HG03571 (cell line): ENCODE data around the gene PRSS36.
"Not testable (repeated sequence)": the region's sequence is repeated elsewhere in the genome, so short reads cannot be mapped to it uniquely, and the experiment has no call there.

Source experiments
- ATAC-seq: cut with Tn5 transposase; IDR thresholded peaks from one replicate; pipeline ENCODE4 v1.9.1; 2021; ENCODE audit not compliant: unreplicated experiment

Gene PRSS36

DNA sequence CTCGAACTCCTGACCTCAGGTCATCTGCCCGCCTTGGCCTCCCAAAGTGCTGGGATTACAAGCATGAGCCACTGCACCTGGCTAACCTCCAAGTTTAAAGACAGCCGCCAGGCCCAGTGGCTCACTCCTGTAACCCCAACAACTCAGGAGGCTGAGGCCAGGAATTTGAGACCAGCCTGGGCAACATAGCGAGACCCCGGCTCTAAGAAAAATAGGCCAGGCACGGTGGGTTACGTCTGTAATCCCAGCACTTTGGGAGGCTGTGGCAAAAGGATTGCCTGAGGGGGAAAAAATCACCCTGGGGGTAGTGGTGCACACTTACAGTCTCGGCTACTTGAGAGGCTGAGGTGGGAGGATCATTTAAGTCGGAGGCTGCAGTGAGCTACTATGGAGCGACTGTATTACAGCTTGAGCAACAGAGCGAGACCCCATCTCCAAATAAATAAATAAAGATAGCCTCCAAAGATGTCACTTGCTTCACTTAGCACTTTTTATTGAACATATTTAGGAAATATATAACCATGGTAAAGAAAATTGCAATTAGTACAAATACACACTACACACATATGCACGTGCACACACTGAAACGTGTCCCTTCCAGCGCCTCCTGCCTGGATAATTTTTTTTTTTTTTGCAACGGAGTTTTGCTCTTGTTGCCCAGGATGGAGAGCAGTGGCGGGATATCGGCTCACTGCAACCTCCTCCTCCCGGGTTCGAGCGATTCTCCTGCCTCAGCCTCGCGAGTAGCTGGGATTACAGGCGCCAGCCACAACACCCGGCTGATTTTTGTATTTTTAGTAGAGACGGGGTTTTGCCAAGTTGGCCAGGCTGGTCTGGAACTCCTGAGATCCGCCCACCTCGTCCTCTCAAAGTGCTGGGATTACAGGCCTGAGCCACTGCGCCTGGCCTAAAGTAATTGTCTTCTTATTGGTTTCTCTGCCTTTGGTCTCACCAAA, 43.1 kb downstream of the PRSS36 start:
- no peak for ATAC-seq

DNA sequence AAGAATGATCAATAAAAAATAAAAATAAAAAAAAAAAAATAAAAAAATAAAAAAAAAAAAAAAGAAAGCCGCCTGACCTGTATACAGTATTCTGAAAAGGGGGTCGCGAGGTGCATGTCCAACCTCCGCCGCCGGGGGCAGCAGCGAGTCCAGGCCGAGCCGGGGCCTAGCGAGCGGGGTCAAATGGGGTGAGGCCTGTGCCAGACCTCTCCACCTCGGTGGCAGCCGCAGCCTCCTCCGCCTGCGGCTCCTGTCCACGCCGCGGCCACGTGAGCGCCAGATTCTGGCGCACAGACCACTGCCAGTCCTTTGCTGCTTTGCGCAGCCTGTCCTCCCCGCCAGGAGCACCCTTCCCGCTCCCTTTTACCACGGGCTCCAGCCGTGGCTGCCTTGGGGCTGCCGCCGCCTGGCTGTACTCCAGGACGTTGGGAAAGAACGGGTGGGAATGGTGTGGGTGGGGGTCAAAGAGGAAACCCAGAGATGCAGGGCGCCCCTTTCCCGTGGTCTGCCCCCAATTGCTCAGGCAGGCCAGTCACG, 44.1 kb downstream of the PRSS36 start:
- ATAC-seq = no peak

DNA sequence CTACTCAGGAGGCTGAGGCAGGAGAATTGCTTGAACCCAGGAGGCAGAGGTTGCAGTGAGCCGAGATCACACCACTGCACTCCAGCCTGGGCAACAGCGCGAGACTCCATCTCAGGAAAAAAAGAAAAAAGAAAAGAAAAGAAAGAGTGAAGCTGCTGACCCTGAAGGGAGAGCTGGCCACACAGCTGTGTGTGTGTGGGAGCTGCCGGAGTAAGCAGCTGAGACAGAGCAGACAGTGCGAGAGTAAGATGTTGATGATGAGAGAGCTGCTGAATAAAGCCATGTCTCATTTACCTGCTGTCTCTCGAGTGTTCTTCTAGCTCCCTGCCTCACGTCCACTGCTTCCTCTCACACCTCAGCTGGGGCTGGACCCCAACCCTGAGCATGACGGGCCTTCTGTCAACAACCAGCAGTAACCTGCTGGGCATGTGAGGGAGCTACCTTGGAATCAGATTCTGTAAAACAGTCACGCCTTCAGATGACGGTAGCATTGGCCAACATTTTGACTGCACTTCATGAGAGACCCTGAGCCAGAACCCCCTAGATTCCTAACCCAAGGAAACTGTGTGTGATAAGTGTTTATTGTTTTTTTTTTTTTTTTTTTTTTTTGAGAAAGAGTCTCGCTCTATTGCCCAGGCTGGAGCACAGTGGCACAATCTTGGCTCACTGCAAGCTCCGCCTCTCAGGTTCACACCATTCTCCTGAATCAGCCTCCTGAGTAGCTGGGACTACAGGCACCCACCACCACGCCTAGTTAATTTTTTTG, 48.8 kb downstream of the PRSS36 start:
- not testable (repeated sequence) for ATAC-seq

DNA sequence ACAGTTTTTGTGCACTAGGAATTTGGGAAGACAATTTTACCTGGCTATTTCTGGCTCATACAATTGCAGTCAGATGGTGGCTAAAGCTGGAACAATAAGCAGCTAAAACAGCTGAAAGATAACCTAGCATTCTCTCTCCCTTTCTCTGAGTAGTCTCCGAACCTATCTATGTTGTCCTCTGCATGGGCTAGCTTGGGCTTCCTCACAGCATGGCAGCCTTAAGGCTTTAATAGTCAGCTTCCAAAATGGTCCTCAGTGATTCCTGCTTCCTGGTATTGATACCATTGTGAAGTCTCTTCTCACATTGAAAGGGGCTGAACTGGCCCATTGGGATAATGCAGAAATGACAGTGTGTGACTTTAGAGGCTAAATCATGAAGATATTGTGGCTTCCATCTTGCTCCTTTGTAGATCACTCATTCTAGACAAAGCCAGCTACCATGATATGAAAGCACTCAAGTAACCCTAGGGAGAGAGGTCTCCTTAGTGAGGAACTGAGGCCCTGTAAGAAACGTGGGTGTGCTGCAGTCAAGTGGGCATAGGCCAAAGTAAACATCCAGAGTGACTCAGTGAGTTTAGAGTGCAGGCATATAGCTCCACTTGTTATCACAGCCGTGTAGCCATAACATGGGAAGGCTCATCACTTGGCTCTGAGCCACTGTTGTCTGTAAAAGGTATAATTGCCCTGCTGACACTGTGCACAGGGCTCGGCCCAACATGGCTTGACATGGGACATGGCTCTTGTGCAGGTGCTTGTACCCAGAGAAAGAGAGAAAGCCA, 49.8 kb downstream of the PRSS36 start:
- no peak for ATAC-seq

DNA sequence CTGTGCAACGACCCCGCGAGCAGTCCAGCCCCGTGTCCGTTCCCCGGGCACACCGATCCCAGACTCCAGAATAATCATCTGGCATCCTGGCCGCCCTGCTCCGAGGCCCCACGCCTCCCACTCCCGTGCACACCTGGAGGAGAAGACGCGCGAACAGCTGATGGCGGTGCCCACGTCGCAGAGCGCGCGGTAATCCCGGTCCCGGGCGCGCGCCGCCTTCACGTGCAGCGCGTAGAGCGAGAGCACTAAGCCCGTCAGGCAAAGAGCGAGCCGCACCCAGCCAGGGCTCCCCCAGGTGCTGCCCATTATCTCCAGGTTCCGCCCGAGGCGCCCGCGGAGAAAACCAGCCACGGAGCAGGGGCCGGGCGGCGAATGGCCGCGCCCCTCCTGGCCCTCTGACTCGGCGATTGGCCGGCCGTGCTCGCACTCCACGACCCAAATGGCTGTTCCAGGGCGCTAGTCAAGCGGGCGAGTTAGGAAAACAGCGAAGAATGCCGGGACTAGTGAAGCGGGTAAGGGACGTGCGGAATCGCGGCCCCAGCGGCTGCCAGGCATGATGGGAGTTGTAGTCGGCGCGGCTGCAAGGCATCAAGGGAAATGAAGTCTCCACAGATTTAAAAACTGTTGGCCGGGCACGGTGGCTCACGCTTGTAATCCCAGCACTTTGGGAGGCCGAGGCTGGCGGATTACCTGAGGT, 55.3 kb downstream of the PRSS36 start, which contains the start of gene VKORC1:
TSS of gene VKORC1 (minus strand) at position 374 of the 697 bp plus-strand sequence. CDS start at position 306, 68 bp downstream.
- ATAC-seq = peak; percentile 84

DNA sequence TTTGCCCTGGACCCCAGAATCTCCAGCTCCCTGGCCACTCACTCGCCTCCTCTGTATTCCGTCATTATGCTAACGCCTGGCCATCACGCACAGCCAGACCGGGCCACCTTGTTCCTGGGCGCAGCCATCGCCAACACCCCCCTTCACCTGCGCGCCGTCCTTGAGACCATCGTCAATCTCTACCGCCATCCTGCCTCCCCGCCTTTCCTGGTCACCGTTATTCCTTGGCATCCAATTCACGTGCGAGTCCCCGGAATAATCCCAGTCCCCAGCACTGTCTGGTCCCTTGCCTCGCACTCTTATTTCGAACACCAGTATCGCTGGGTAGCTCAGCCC, 55.8 kb downstream of the PRSS36 start:
- no peak for ATAC-seq

DNA sequence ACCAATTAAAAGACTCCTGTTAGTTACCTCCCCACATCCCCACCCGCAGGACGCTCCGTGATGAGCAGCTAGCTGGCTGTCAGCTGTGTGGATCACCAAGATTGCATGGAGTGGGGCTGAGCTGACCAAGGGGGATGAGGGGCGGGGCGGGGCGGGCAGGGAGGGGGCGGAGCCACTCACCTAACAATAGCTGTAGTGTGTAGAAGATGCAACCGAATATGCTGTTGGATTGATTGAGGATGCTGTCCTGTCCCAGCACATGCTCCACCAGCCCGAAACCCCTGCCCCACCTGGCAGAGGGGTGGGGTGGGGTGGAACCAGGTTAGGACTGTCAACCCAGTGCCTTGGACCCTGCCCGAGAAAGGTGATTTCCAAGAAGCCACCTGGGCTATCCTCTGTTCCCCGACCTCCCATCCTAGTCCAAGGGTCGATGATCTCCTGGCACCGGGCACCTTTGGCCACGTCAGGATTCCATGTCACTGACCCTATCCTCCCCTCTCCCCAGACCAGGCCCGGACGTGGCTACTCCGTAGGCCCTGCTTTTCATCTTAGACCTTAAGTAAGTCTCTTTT, 56.6 kb downstream of the PRSS36 start:
- no peak for ATAC-seq

DNA sequence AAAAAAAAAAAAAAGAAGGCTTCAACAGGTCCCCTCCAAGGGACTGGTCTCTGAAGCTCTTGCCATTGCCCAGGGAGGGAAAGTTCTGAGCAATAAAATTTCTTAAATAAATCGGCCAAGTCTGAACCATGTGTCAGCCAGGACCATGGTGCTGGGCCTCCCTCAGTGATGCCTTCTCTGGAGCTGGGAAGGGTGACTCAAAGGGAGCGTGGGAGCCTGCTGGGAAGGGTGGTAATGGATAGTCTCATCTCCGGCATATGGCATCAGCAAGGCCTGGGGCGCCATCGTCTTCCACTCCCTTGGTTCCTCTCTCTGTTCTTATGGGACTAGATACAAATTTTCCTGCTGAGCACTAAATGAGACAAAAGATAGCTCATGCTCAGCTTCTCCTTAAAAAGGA, 57.5 kb downstream of the PRSS36 start:
- no peak for ATAC-seq

DNA sequence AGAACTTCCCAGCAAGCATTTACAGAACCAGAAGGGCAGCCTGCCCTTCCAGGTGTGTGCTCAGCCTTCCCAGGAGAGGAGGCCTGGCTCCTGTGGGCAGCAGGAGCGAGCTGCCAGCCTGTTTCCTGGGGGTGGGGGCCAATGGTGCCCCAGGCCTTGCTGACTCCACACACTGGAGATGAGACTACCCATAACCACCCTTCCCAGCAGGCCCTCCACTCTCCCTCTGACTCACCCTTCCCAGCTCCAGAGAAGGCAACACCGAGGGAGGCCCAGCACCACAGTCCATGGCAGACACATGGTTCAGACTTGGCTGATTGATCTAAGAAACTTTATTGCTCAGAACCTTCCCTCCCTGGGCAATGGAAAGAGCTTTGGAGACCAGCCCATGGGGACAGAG, 59.3 kb downstream of the PRSS36 start:
- no peak for ATAC-seq

DNA sequence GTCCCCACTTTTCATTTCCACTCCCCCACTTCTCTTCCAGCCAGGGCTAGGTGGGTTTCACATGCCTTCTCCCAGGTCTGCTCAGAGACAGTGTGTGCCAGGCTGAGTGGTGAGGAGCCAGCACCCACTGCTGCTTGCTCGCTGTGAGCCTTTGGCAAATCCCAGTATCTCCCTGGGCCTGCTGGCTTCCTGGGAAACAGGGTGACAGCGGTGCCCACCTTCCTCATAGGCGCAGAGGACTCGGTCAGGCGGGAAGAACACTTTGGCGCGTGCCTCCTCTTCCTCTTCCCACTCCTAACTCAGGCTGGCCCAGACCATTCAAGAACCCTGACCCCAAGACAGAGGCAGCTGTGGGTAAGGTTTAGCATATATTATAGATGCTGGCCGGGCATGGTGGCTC, 60.7 kb downstream of the PRSS36 start:
- ATAC-seq = no peak
